ENCODE results near the gene HDAC9. TPM values are rescaled to one million over a fixed set of nuclear protein-coding genes. Genes with fewer than 3 reads are reported as not detected.
A peak's percentile ranks its signal among the peaks of the same experiment; 100 is the strongest.

The HDAC9 gene
- total RNA-seq, 4 donors from 2014 or later = 10.3 to 48.4 (median 12.2) TPM

GRCh38 chr7:18792871-18793595, 297.5 kb downstream of the HDAC9 start:
- H3K27ac ChIP-seq = no peak overlapping the region
- H3K4me1 ChIP-seq = peaks cover 0 to 8% (median 0%) of the 10 kb centered on the region in 4 donors
- no peak overlapping the region for H3K4me3 ChIP-seq
- no peaks in the 10 kb centered on the region for H3K9me3 ChIP-seq
- TF ChIP-seq EP300 (IDR thresholded peaks at IDR 0.05) = no peak
- no peak for TF ChIP-seq CTCF (IDR thresholded peaks at IDR 0.05)
- no peak for TF ChIP-seq POLR2A (IDR thresholded peaks at IDR 0.05)
- peak; percentile 13 to 14 for DNase-seq (ENCODE audit: low spot score in 2 of 2)
- 58 to 65% methylated on average over 13 of the region's 13 CpGs for WGBS, 2 donors
- H3K27me3 ChIP-seq = no peaks in the 10 kb centered on the region
- H3K36me3 ChIP-seq = no peaks in the 10 kb centered on the region

- TF ChIP-seq CTCF (IDR thresholded peaks at IDR 0.05) (no peak), POLR2A (IDR thresholded peaks at IDR 0.05) (no peak), EP300 (IDR thresholded peaks at IDR 0.05) (no peak)
- H3K9me3 ChIP-seq = no peaks in the 10 kb centered on the region
- H3K27me3 ChIP-seq = no peaks in the 10 kb centered on the region
- H3K36me3 ChIP-seq = no peaks in the 10 kb centered on the region
- H3K27ac ChIP-seq = no peak overlapping the region
- no peak for DNase-seq (ENCODE audit: low spot score in 2 of 2)
- H3K4me1 ChIP-seq = peaks cover 0 to 8% (median 0%) of the 10 kb centered on the region in 4 donors
- H3K4me3 ChIP-seq = no peak overlapping the region
Measured at GRCh38 chr7:18796216-18796615, 300.7 kb downstream of the HDAC9 start.

- H3K27ac ChIP-seq = no peak overlapping the region
- no peak for TF ChIP-seq POLR2A (IDR thresholded peaks at IDR 0.05)
- WGBS, 2 donors = 88 to 92% methylated on average over 3 of the region's 3 CpGs
Measured at GRCh38 chr7:18798088-18798906, 302.7 kb downstream of the HDAC9 start.

GRCh38 chr7:18799899-18800298, 304.4 kb downstream of the HDAC9 start:
- Histone ChIP-seq H3K9me3 (no peaks in the 10 kb centered on the region), H3K4me3 (no peak overlapping the region), H3K27ac (no peak overlapping the region), H3K4me1 (no peaks in the 10 kb centered on the region), H3K36me3 (no peaks in the 10 kb centered on the region), H3K27me3 (no peaks in the 10 kb centered on the region)
- TF ChIP-seq POLR2A (IDR thresholded peaks at IDR 0.05) (no peak), CTCF (IDR thresholded peaks at IDR 0.05) (no peak), EP300 (IDR thresholded peaks at IDR 0.05) (no peak)
- DNase-seq (ENCODE audit: low spot score in 2 of 2) = no peak
- 91 to 95% methylated on average over 1 of the region's 1 CpG for WGBS, 2 donors

More at GRCh38 chr7:18798088-18798906, 302.7 kb downstream of the HDAC9 start:
- Histone ChIP-seq H3K27me3 (no peaks in the 10 kb centered on the region), H3K36me3 (no peaks in the 10 kb centered on the region), H3K4me1 (peaks cover 0 to 4% (median 0%) of the 10 kb centered on the region in 4 donors), H3K9me3 (no peaks in the 10 kb centered on the region), H3K4me3 (no peak overlapping the region)
- DNase-seq (ENCODE audit: low spot score in 2 of 2) = no peak

GRCh38 chr7:18803923-18804322, 308.4 kb downstream of the HDAC9 start:
- Histone ChIP-seq H3K36me3 (no peaks in the 10 kb centered on the region), H3K27me3 (no peaks in the 10 kb centered on the region), H3K27ac (no peak overlapping the region), H3K4me1 (no peaks in the 10 kb centered on the region), H3K9me3 (no peaks in the 10 kb centered on the region), H3K4me3 (no peak overlapping the region)
- no peak for DNase-seq (ENCODE audit: low spot score in 2 of 2)
- 67 to 92% methylated on average over 1 of the region's 1 CpG for WGBS, 2 donors
- no peak for TF ChIP-seq CTCF (IDR thresholded peaks at IDR 0.05)
